ENCODE results near the gene DENND4C.
"Not testable (repeated sequence)": the region's sequence is repeated elsewhere in the genome, so short reads cannot be mapped to it uniquely, and the experiment has no call there.

DENND4C gene

GRCh38 chr9:19410195-19410503 is 179.7 kb downstream of the DENND4C start:
- no peak for TF ChIP-seq CTCF (IDR thresholded peaks at IDR 0.05; ENCODE audit: low read length, missing control alignments)

GRCh38 chr9:19410594-19410993 is 180.1 kb downstream of the DENND4C start:
- DNase-seq (ENCODE audit: low read depth) = no peak
- H3K4me3 ChIP-seq (replicated peaks; ENCODE audit: low read depth, low read length) = no peak overlapping the region
- no peak for TF ChIP-seq CTCF (IDR thresholded peaks at IDR 0.05; ENCODE audit: low read length, missing control alignments)

More at GRCh38 chr9:19410195-19410503, 179.7 kb downstream of the DENND4C start:
- no peak for DNase-seq (ENCODE audit: low read depth)
- H3K4me3 ChIP-seq (replicated peaks; ENCODE audit: low read depth, low read length) = peak overlapping the region; percentile 88

GRCh38 chr9:19411316-19411715 is 180.8 kb downstream of the DENND4C start:
- DNase-seq (ENCODE audit: low read depth) = peak; percentile 56
- no peak overlapping the region for H3K4me3 ChIP-seq (replicated peaks; ENCODE audit: low read depth, low read length)
- TF ChIP-seq CTCF (IDR thresholded peaks at IDR 0.05; ENCODE audit: low read length, missing control alignments) = no peak

- not testable (repeated sequence) for H3K4me3 ChIP-seq (replicated peaks; ENCODE audit: low read depth, low read length); DNase-seq (ENCODE audit: low read depth)
These were observed 183.0 kb downstream of the DENND4C start for GRCh38 chr9:19413456-19413855.

- DNase-seq (ENCODE audit: low read depth) = no peak
- TF ChIP-seq CTCF (IDR thresholded peaks at IDR 0.05; ENCODE audit: low read length, missing control alignments) = no peak
- no peak overlapping the region for H3K4me3 ChIP-seq (replicated peaks; ENCODE audit: low read depth, low read length)
These were observed 185.7 kb downstream of the DENND4C start for GRCh38 chr9:19416143-19416542.

GRCh38 chr9:19420877-19421276 is 190.4 kb downstream of the DENND4C start:
- DNase-seq (ENCODE audit: low read depth) = no peak
- no peak for TF ChIP-seq CTCF (IDR thresholded peaks at IDR 0.05; ENCODE audit: low read length, missing control alignments)
- no peak overlapping the region for H3K4me3 ChIP-seq (replicated peaks; ENCODE audit: low read depth, low read length)

Data from fibroblast of pulmonary artery (primary cell).